MM.1S (cell line): ENCODE measurements around the gene TKTL1.
A peak's percentile ranks its signal among the peaks of the same experiment; 100 is the strongest.

Experiments used
- DNase-seq: peaks from one replicate; pipeline ENCODE4 v3.0.0-alpha.2; 2015
- H2AFZ ChIP-seq: fragments of 300-600 bp; sonication (generic); 2 replicates; pipeline ENCODE4 v1.6.0; 2016; ENCODE audit warnings: antibody characterized with exemption, low read length
- H3F3A ChIP-seq: fragments of 300-600 bp; sonication (generic); 2 replicates; pipeline ENCODE4 v1.6.1; 2016; ENCODE audit warnings: mild to moderate bottlenecking, antibody characterized with exemption, low read length, moderate library complexity, mixed read lengths; ENCODE audit not compliant: insufficient read depth
- H3K27ac ChIP-seq: fragments of 300-600 bp; sonication (generic); 2 replicates; pipeline ENCODE4 v1.5.1; 2016; ENCODE audit warnings: mild to moderate bottlenecking, low read length
- H3K27me3 ChIP-seq: fragments of 300-600 bp; sonication (generic); replicated peaks from 2 replicates; pipeline ENCODE4 v1.6.0; 2016; ENCODE audit warnings: low read length; ENCODE audit not compliant: insufficient read depth
- H3K36me3 ChIP-seq: fragments of 300-600 bp; sonication (generic); replicated peaks from 2 replicates; pipeline ENCODE4 v1.6.1; 2016; ENCODE audit warnings: mild to moderate bottlenecking, low read length, mixed read lengths; ENCODE audit not compliant: insufficient read depth
- H3K4me1 ChIP-seq: fragments of 300-600 bp; sonication (generic); 2 replicates; pipeline ENCODE4 v1.6.1; 2016; ENCODE audit warnings: low read length, mixed read lengths
- H3K4me2 ChIP-seq: fragments of 300-600 bp; sonication (generic); 2 replicates; pipeline ENCODE4 v1.6.0; 2016; ENCODE audit warnings: low read depth, low read length
- H3K4me3 ChIP-seq: fragments of 300-600 bp; sonication (generic); 2 replicates; pipeline ENCODE4 v1.5.1; 2016; ENCODE audit warnings: low read length, mixed read lengths
- H3K79me2 ChIP-seq: fragments of 300-600 bp; sonication (generic); 2 replicates; pipeline ENCODE4 v1.6.1; 2016; ENCODE audit warnings: mixed run types, low read length, mixed read lengths
- H3K9ac ChIP-seq: fragments of 300-600 bp; sonication (generic); 2 replicates; pipeline ENCODE4 v1.6.1; 2016; ENCODE audit warnings: low read length, mixed read lengths
- H3K9me2 ChIP-seq: fragments of 300-600 bp; sonication (generic); replicated peaks from 2 replicates; pipeline ENCODE4 v1.6.1; 2016; ENCODE audit warnings: mild to moderate bottlenecking, low read length, mixed read lengths; ENCODE audit not compliant: insufficient read depth
- H3K9me3 ChIP-seq: fragments of 300-600 bp; sonication (generic); replicated peaks from 2 replicates; pipeline ENCODE4 v1.6.1; 2016; ENCODE audit warnings: mild to moderate bottlenecking, low read length, mixed read lengths; ENCODE audit not compliant: insufficient read depth
- H4K20me1 ChIP-seq: fragments of 300-600 bp; sonication (generic); 2 replicates; pipeline ENCODE4 v1.6.1; 2016; ENCODE audit warnings: mild to moderate bottlenecking, low read length, moderate library complexity, mixed read lengths; ENCODE audit not compliant: insufficient read depth
- EZH2 ChIP-seq: fragments of 300-600 bp; sonication (generic); optimal IDR thresholded peaks from 2 replicates; pipeline ENCODE3; 2017; ENCODE audit warnings: low read depth, mild to moderate bottlenecking, antibody characterized with exemption, low read length, mixed read lengths
- EZH2phosphoT487 ChIP-seq: fragments of 300-600 bp; sonication (generic); IDR thresholded peaks from 2 replicates; pipeline ENCODE4 v1.6.1; 2018; ENCODE audit warnings: antibody characterized with exemption, low read length
- TF ChIP-seq, protein P1 (sequence below): fragments of 300-600 bp; sonication (generic); IDR thresholded peaks from 2 replicates; pipeline ENCODE4 v1.5.1; 2016; ENCODE audit warnings: antibody characterized with exemption, low read length, mixed read lengths

Gene TKTL1

DNA sequence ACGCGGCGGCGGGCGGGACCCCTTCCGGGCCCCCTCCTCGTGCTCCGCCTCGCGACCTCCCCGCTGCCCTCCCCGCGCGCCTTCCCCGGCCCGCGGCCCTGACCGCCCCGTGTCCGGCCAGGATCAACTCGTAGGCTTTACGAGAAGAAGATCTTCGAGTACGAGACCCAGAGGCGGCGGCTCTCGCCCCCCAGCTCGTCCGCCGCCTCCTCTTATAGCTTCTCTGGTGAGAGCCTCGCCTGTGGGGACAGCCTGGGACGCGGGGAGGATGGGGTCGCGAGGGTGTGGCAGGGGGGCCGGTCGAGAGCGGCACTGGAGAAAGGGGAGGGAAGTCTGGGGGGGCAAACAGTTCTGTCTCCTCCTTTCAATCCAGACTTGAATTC is 84.0 kb downstream of the TKTL1 start:
- H3K9me3 ChIP-seq, result no peaks in the 10 kb centered on the region
- H3K4me3 ChIP-seq, result peak overlapping the region; percentile 80
- DNase-seq, result no peak

More for the DNA sequence above, 84.0 kb downstream of the TKTL1 start:
- no peak overlapping the region for H2AFZ ChIP-seq
- H3K4me2 ChIP-seq, result peak overlapping the region; percentile 67
- H3K4me1 ChIP-seq, result no peaks in the 10 kb centered on the region
- peak overlapping the region; percentile 99 for H3K9ac ChIP-seq
- TF ChIP-seq EZH2 (no peak), EZH2phosphoT487 (no peak)
- TF ChIP-seq, protein P1, sequence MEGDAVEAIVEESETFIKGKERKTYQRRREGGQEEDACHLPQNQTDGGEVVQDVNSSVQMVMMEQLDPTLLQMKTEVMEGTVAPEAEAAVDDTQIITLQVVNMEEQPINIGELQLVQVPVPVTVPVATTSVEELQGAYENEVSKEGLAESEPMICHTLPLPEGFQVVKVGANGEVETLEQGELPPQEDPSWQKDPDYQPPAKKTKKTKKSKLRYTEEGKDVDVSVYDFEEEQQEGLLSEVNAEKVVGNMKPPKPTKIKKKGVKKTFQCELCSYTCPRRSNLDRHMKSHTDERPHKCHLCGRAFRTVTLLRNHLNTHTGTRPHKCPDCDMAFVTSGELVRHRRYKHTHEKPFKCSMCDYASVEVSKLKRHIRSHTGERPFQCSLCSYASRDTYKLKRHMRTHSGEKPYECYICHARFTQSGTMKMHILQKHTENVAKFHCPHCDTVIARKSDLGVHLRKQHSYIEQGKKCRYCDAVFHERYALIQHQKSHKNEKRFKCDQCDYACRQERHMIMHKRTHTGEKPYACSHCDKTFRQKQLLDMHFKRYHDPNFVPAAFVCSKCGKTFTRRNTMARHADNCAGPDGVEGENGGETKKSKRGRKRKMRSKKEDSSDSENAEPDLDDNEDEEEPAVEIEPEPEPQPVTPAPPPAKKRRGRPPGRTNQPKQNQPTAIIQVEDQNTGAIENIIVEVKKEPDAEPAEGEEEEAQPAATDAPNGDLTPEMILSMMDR, result no peak
- H3K79me2 ChIP-seq, result peaks cover 19% of the 10 kb centered on the region
- no peaks in the 10 kb centered on the region for H3K27me3 ChIP-seq
- H3K36me3 ChIP-seq, result no peaks in the 10 kb centered on the region
- peaks cover 4% of the 10 kb centered on the region; the same call in 1 of the 2 replicates for H3F3A ChIP-seq
- no peaks in the 10 kb centered on the region for H4K20me1 ChIP-seq
- no peaks in the 10 kb centered on the region for H3K9me2 ChIP-seq
- peak overlapping the region; percentile 81 for H3K27ac ChIP-seq
